ENCODE measurements around the gene ASB9. TPM values are rescaled to one million over a fixed set of nuclear protein-coding genes. Genes with fewer than 3 reads are reported as not detected.

Gene ASB9
- total RNA-seq, 1 donor from 2014 or later = 2.0 TPM

DNA sequence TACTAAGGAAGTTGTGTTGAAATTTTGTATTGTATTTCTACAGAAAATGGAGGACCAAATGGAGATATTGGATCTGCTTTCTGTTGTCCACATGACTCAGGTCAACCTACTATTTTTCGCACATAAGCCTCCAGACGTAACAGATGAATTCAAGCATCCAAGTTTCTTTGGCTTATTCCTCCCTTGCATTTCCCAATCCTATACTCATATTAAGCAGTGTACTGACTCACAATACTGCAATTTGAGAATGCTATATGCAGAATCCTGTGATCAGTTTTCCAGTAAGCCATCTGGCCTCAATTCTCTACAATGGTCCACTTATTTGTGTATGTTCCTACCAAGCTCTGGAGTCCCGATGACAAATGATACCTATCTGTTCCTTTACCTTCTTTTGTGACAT is 75.7 kb downstream of the ASB9 start:
- Histone ChIP-seq H3K36me3 (no peaks in the 10 kb centered on the region), H3K4me3 (no peak overlapping the region), H3K27me3 (no peaks in the 10 kb centered on the region), H3K4me1 (no peaks in the 10 kb centered on the region), H3K27ac (no peak overlapping the region), H3K9me3 (no peaks in the 10 kb centered on the region)
- no peak for DNase-seq (ENCODE audit: extremely low spot score in 2 of 2)
- intact Hi-C loops (cut with DNase I) = no loop called here
- TF ChIP-seq POLR2AphosphoS5 (IDR thresholded peaks at IDR 0.05; ENCODE audit: insufficient read depth in 1 of 2, low read depth in 1 of 2) (no peak), POLR2A (IDR thresholded peaks at IDR 0.05) (no peak)
- TF ChIP-seq, protein P1, sequence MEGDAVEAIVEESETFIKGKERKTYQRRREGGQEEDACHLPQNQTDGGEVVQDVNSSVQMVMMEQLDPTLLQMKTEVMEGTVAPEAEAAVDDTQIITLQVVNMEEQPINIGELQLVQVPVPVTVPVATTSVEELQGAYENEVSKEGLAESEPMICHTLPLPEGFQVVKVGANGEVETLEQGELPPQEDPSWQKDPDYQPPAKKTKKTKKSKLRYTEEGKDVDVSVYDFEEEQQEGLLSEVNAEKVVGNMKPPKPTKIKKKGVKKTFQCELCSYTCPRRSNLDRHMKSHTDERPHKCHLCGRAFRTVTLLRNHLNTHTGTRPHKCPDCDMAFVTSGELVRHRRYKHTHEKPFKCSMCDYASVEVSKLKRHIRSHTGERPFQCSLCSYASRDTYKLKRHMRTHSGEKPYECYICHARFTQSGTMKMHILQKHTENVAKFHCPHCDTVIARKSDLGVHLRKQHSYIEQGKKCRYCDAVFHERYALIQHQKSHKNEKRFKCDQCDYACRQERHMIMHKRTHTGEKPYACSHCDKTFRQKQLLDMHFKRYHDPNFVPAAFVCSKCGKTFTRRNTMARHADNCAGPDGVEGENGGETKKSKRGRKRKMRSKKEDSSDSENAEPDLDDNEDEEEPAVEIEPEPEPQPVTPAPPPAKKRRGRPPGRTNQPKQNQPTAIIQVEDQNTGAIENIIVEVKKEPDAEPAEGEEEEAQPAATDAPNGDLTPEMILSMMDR (IDR thresholded peaks at IDR 0.05) = no peak

Other genes with a start within 250 kb of the ASB9 start
- not detected for gene ASB11, start 45.6 kb upstream of the ASB9 start, total RNA-seq
- 8.8 TPM for gene PIGA, start 65.4 kb upstream of the ASB9 start, total RNA-seq
- gene VEGFD, start 114.3 kb upstream of the ASB9 start, total RNA-seq = 5.4 TPM
- 24.1 TPM for gene PIR, start 223.2 kb upstream of the ASB9 start, total RNA-seq
- 2.0 TPM for gene BMX, start 230.7 kb upstream of the ASB9 start, total RNA-seq